ENCODE data around the gene ADISSP. TPM values are rescaled to one million over a fixed set of nuclear protein-coding genes. Genes with fewer than 3 reads are reported as not detected.

Gene ADISSP
- total and polyA plus RNA-seq, 9 of the 15 experiments (the other 6 are each of a cell fraction or from before 2014, with no cell fraction given), result 1.4 to 70.6 (median 23.4) TPM

DNA sequence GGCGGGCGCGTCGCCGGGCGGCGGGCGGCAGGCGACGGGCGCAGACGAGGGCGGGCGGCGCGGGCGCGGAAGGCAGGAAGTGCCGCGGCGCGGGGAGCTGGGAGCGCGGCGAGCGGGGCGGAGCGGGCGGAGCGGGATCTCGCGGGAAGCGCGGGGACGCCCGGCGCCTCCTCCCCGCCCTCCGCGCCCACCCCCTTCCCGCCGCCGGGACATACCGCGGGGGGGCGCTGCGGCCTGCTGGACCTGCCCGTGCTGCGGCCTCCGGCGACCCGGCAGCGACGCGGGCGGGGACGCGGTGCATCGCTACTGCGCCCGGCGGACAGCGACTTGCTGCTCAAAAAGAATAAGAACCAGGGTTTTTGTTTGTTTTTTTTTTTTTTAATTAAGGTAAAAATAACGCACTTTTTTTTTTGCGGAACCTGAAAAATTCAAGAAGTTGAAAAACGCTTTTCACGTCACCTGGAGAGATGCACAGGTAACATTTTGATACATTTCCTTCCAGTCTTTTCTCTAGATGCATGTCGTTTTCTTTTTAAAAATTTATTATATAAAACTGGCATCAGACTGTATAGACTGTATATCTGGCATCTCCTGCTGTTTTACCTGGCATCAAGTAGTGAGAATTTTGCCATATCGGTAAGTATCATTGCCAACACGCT is 19.2 kb upstream of the ADISSP start, which contains the start of gene CENPB (continued):
- TF ChIP-seq, protein P1, sequence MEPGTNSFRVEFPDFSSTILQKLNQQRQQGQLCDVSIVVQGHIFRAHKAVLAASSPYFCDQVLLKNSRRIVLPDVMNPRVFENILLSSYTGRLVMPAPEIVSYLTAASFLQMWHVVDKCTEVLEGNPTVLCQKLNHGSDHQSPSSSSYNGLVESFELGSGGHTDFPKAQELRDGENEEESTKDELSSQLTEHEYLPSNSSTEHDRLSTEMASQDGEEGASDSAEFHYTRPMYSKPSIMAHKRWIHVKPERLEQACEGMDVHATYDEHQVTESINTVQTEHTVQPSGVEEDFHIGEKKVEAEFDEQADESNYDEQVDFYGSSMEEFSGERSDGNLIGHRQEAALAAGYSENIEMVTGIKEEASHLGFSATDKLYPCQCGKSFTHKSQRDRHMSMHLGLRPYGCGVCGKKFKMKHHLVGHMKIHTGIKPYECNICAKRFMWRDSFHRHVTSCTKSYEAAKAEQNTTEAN (CRISPR knock-in tag; IDR thresholded peaks at IDR 0.05), result no peak
- TF ChIP-seq KAT8 (IDR thresholded peaks at IDR 0.05; ENCODE audit: low read depth) (no peak), CREB1 (IDR thresholded peaks at IDR 0.05) (no peak), CREB1 (CRISPR knock-in tag; IDR thresholded peaks at IDR 0.05) (peak; percentile 62), PTTG1 (tag; IDR thresholded peaks at IDR 0.05; ENCODE audit: low read depth) (no peak), KLF1 (tag; IDR thresholded peaks at IDR 0.05) (no peak), CHD2 (IDR thresholded peaks at IDR 0.05; ENCODE audit: low read depth, low read length) (peak; percentile 93), ZNF217 (CRISPR knock-in tag; IDR thresholded peaks at IDR 0.05) (no peak), ZNF57 (CRISPR knock-in tag; IDR thresholded peaks at IDR 0.05) (no peak), RBM25 (IDR thresholded peaks at IDR 0.05; ENCODE audit: low read depth, low read length, severe bottlenecking) (peak; percentile 91), GABPA (tag; conservative IDR thresholded peaks at IDR 0.05; ENCODE audit: low read depth) (peak; percentile 42), BRF1 (IDR thresholded peaks at IDR 0.05; ENCODE audit: borderline replicate concordance, extremely low read depth, insufficient read length) (no peak), GABPB2 (CRISPR knock-in tag; conservative IDR thresholded peaks at IDR 0.05) (no peak), CC2D1A (IDR thresholded peaks at IDR 0.05) (no peak)
- TF ChIP-seq, protein P2, sequence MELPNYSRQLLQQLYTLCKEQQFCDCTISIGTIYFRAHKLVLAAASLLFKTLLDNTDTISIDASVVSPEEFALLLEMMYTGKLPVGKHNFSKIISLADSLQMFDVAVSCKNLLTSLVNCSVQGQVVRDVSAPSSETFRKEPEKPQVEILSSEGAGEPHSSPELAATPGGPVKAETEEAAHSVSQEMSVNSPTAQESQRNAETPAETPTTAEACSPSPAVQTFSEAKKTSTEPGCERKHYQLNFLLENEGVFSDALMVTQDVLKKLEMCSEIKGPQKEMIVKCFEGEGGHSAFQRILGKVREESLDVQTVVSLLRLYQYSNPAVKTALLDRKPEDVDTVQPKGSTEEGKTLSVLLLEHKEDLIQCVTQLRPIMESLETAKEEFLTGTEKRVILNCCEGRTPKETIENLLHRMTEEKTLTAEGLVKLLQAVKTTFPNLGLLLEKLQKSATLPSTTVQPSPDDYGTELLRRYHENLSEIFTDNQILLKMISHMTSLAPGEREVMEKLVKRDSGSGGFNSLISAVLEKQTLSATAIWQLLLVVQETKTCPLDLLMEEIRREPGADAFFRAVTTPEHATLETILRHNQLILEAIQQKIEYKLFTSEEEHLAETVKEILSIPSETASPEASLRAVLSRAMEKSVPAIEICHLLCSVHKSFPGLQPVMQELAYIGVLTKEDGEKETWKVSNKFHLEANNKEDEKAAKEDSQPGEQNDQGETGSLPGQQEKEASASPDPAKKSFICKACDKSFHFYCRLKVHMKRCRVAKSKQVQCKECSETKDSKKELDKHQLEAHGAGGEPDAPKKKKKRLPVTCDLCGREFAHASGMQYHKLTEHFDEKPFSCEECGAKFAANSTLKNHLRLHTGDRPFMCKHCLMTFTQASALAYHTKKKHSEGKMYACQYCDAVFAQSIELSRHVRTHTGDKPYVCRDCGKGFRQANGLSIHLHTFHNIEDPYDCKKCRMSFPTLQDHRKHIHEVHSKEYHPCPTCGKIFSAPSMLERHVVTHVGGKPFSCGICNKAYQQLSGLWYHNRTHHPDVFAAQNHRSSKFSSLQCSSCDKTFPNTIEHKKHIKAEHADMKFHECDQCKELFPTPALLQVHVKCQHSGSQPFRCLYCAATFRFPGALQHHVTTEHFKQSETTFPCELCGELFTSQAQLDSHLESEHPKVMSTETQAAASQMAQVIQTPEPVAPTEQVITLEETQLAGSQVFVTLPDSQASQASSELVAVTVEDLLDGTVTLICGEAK (IDR thresholded peaks at IDR 0.05), result no peak
- TF ChIP-seq, protein P2 (CRISPR knock-in tag; IDR thresholded peaks at IDR 0.05), result no peak
- TF ChIP-seq, protein P3, sequence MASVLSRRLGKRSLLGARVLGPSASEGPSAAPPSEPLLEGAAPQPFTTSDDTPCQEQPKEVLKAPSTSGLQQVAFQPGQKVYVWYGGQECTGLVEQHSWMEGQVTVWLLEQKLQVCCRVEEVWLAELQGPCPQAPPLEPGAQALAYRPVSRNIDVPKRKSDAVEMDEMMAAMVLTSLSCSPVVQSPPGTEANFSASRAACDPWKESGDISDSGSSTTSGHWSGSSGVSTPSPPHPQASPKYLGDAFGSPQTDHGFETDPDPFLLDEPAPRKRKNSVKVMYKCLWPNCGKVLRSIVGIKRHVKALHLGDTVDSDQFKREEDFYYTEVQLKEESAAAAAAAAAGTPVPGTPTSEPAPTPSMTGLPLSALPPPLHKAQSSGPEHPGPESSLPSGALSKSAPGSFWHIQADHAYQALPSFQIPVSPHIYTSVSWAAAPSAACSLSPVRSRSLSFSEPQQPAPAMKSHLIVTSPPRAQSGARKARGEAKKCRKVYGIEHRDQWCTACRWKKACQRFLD (CRISPR knock-in tag; IDR thresholded peaks at IDR 0.05), result peak; percentile 52; the same call in 1 of the 2 replicates

Data from K562 (cell line).